K562 (cell line): ENCODE measurements around the gene XPNPEP1. TPM values are rescaled to one million over a fixed set of nuclear protein-coding genes. Genes with fewer than 3 reads are reported as not detected.

ENCODE experiments used
- ATAC-seq: fragments of 200-7000 bp; cut with Tn5 transposase; 3 replicates; pipeline ENCODE4 v1.9.1; 2020; ENCODE audit warnings: moderate library complexity
- BruUV-seq: library from RNA; stranded (reverse); fragments of 400-500 nt; replicated peaks from 2 replicates; lab custom pipeline; 2021; lab: Mats Ljungman, UMichigan
- CTCF ChIA-PET: fragments of 300-600 bp; formaldehyde crosslinking; extraction: SDS; loops from one replicate; lab custom pipeline; 2021; ENCODE audit warnings: low intra/inter-chr PET ratio; lab: Yijun Ruan, JAX
- POLR2A ChIA-PET: fragments of 300-600, 350-650 bp; sonication (Branson Sonifier 250); formaldehyde crosslinking; extraction: SDS; loops from one replicate; lab custom pipeline; 2021; ENCODE audit warnings: antibody characterized with exemption, inconsistent platforms; lab: Yijun Ruan, JAX
- DNase-seq, 4 experiments: peaks; one replicate each; pipeline versions ENCODE4 v3.0.0 to v3.0.0-alpha.2; 2011 to 2018; ENCODE audit warnings: low spot score in 3 of 4, mixed read lengths in 3 of 4; ENCODE audit errors: extremely low read depth in 1 of 4
- FAIRE-seq: peaks from 2 replicates; lab custom pipeline; 2011; peaks lifted over from hg19 to GRCh38; lab: Jason Lieb, UNC
- H2AFZ ChIP-seq: 2 replicates; pipeline ENCODE4 v1.6.0; 2011; ENCODE audit warnings: low read depth, low read length, control low read depth, inconsistent platforms
- H3K27ac ChIP-seq: fragments of 200-600 bp; 3 replicates; pipeline ENCODE4 v1.8.0; 2011; ENCODE audit warnings: low read depth, mild to moderate bottlenecking, control low read depth, inconsistent platforms, low read length, moderate library complexity, mixed read lengths; ENCODE audit errors: extremely low read depth
- H3K27me3 ChIP-seq, 2 experiments: fragments of 300-600 bp in 1 of 2; 2 replicates in 1 of 2; 3 replicates in 1 of 2; pipeline versions ENCODE4 v1.6.0 to v1.8.0; 2011; ENCODE audit warnings: inconsistent platforms in 2 of 2, low read length in 2 of 2, mild to moderate bottlenecking in 1 of 2, mixed read lengths in 1 of 2, moderate library complexity in 1 of 2; ENCODE audit not compliant: control insufficient read depth in 2 of 2, insufficient read depth in 2 of 2
- H3K36me3 ChIP-seq: fragments of 300-600 bp; 3 replicates; pipeline ENCODE4 v1.8.0; 2011; ENCODE audit warnings: mild to moderate bottlenecking, low read length, inconsistent platforms; ENCODE audit not compliant: control insufficient read depth, insufficient read depth
- H3K4me1 ChIP-seq, 2 experiments: fragments of 200-600 bp in 1 of 2; replicated peaks in 1 of 2; 2 replicates in 1 of 2; 3 replicates in 1 of 2; pipeline versions ENCODE4 v1.5.1 to v1.8.0; 2011; ENCODE audit warnings: inconsistent platforms in 2 of 2, low read length in 2 of 2, mild to moderate bottlenecking in 1 of 2, mixed read lengths in 1 of 2, moderate library complexity in 1 of 2; ENCODE audit not compliant: control insufficient read depth in 2 of 2, insufficient read depth in 2 of 2
- H3K4me2 ChIP-seq: 2 replicates; pipeline ENCODE4 v1.6.1; 2011; ENCODE audit warnings: low read length, control low read depth, inconsistent platforms, mixed read lengths; ENCODE audit not compliant: insufficient read depth
- H3K4me3 ChIP-seq: fragments of 200-600 bp; sonication (generic), shearing (Covaris generic); 2 replicates; pipeline ENCODE4 v1.5.1; 2016; ENCODE audit warnings: control low read depth, inconsistent platforms
- H3K79me2 ChIP-seq: fragments of 200-600 bp; 3 replicates; pipeline ENCODE4 v1.8.0; 2011; ENCODE audit warnings: low read length, inconsistent platforms; ENCODE audit not compliant: control insufficient read depth, insufficient read depth
- H3K9ac ChIP-seq, 2 experiments: 2 replicates each; pipeline versions ENCODE4 v1.6.0 to v1.6.1; 2011; ENCODE audit warnings: low read depth in 2 of 2, low read length in 2 of 2, control low read depth in 1 of 2, inconsistent platforms in 1 of 2, mild to moderate bottlenecking in 1 of 2, mixed read lengths in 1 of 2; ENCODE audit not compliant: insufficient read depth in 1 of 2
- H3K9me1 ChIP-seq: one replicate; pipeline ENCODE4 v1.6.0; 2011; ENCODE audit warnings: inconsistent platforms, mild to moderate bottlenecking, low read length, moderate library complexity; ENCODE audit not compliant: control insufficient read depth, insufficient read depth
- H3K9me3 ChIP-seq: replicated peaks from 2 replicates; pipeline ENCODE4 v1.5.1; 2011; ENCODE audit warnings: low read depth, low read length, inconsistent platforms; ENCODE audit not compliant: control insufficient read depth, insufficient read depth
- H4K20me1 ChIP-seq: replicated peaks from 2 replicates; pipeline ENCODE4 v1.6.1; 2011; ENCODE audit warnings: low read length, inconsistent platforms, mixed read lengths; ENCODE audit not compliant: control insufficient read depth, insufficient read depth
- CBFA2T2 ChIP-seq: fragments of 450-650 bp; conservative IDR thresholded peaks from 2 replicates; pipeline ENCODE4 v1.6.1; 2017; ENCODE audit warnings: mild to moderate bottlenecking
- CBX2 ChIP-seq: fragments of 200-600 bp; sonication (generic); IDR thresholded peaks from one replicate; pipeline ENCODE4 v1.6.1; 2012; ENCODE audit warnings: mild to moderate bottlenecking, low read length, inconsistent platforms; ENCODE audit not compliant: insufficient read depth, poor library complexity, severe bottlenecking
- CHD2 ChIP-seq: IDR thresholded peaks from 2 replicates; pipeline ENCODE4 v1.6.1; 2011; ENCODE audit warnings: low read depth, low read length
- FOXK2 ChIP-seq, 2 experiments: fragments of 450-650 bp; IDR thresholded peaks in 1 of 2; conservative IDR thresholded peaks in 1 of 2; 2 replicates each; pipeline ENCODE4 v1.6.1; 2016; ENCODE audit warnings: low read depth in 2 of 2, mild to moderate bottlenecking in 1 of 2
- HDAC6 ChIP-seq: IDR thresholded peaks from 2 replicates; pipeline ENCODE4 v1.6.1; 2012; ENCODE audit warnings: low read depth, mild to moderate bottlenecking, control low read depth, inconsistent platforms, low read length, moderate library complexity
- HINFP ChIP-seq: fragments of 450-650 bp; conservative IDR thresholded peaks from 2 replicates; pipeline ENCODE4 v1.6.1; 2016; ENCODE audit warnings: missing genetic modification characterization, low read depth, mild to moderate bottlenecking, control low read depth, missing compliant biosample characterization
- HMGXB4 ChIP-seq: sonication (generic); formaldehyde crosslinking; IDR thresholded peaks from 2 replicates; pipeline ENCODE4 v1.8.1; 2023; ENCODE audit warnings: mild to moderate bottlenecking, missing genetic modification reagents
- HSF4 ChIP-seq: fragments of 250-450 bp; sonication (Bioruptor Pico); IDR thresholded peaks from 2 replicates; pipeline ENCODE4 v2.1.2; 2022; ENCODE audit warnings: mild to moderate bottlenecking, moderate library complexity, borderline replicate concordance
- L3MBTL2 ChIP-seq: fragments of 450-650 bp; IDR thresholded peaks from 2 replicates; pipeline ENCODE4 v1.6.1; 2016; ENCODE audit warnings: mild to moderate bottlenecking, moderate library complexity
- MEF2A ChIP-seq: IDR thresholded peaks from 2 replicates; pipeline ENCODE4 v1.6.1; 2011; ENCODE audit warnings: low read depth, mild to moderate bottlenecking, low read length, moderate library complexity; ENCODE audit not compliant: control insufficient read depth
- MNT ChIP-seq, 2 experiments: fragments of 450-650 bp; conservative IDR thresholded peaks; 2 replicates each; pipeline ENCODE4 v1.6.1; 2017; ENCODE audit warnings: mild to moderate bottlenecking in 2 of 2, moderate library complexity in 2 of 2
- NELFE ChIP-seq: IDR thresholded peaks from 2 replicates; pipeline ENCODE4 v1.6.1; 2011; ENCODE audit warnings: mild to moderate bottlenecking; ENCODE audit not compliant: insufficient read depth, insufficient read length
- NR2C1 ChIP-seq, 2 experiments: fragments of 450-650 bp; IDR thresholded peaks; 2 replicates each; pipeline ENCODE4 v1.6.1; 2017; ENCODE audit warnings: mild to moderate bottlenecking in 2 of 2, antibody characterized with exemption in 1 of 2, inconsistent platforms in 1 of 2, missing compliant biosample characterization in 1 of 2, missing genetic modification characterization in 1 of 2
- POLR2H ChIP-seq: IDR thresholded peaks from 2 replicates; pipeline ENCODE4 v1.6.1; 2016; ENCODE audit warnings: missing genetic modification characterization, low read depth, mild to moderate bottlenecking, control low read depth, missing compliant biosample characterization, moderate library complexity
- TARDBP ChIP-seq: fragments of 450-650 bp; IDR thresholded peaks from 2 replicates; pipeline ENCODE4 v1.6.1; 2016
- TEAD2 ChIP-seq: fragments of 450-650 bp; IDR thresholded peaks from 2 replicates; pipeline ENCODE4 v1.6.1; 2016; ENCODE audit warnings: missing genetic modification characterization, control low read depth, missing compliant biosample characterization
- ZNF639 ChIP-seq, 2 experiments: fragments of 200-800 bp in 1 of 2; sonication (Bioruptor generic) in 1 of 2; sonication (generic) in 1 of 2; formaldehyde crosslinking in 1 of 2; IDR thresholded peaks in 1 of 2; conservative IDR thresholded peaks in 1 of 2; 2 replicates each; pipeline versions ENCODE4 v1.5.0 to v1.6.1; 2016 to 2020; ENCODE audit warnings: missing compliant biosample characterization in 1 of 2, missing genetic modification characterization in 1 of 2, missing genetic modification reagents in 1 of 2
- WGBS: fragments of 100-300 bp; shearing (Covaris generic); methylation state at CpG from one replicate; pipeline ENCODE4 v1.1.6; 2016; ENCODE audit warnings: low coverage, mixed read lengths; ENCODE audit not compliant: insufficient coverage; ENCODE audit errors: missing lambda C conversion rate; 5-methylcytosine and 5-hydroxymethylcytosine counted together
- in situ Hi-C: fragments of 300-500 bp; cut with MboI; formaldehyde crosslinking; loops from 4 replicates; pipeline ENCODE4 v1.15.0; 2018; ENCODE audit warnings: inconsistent platforms, mixed read lengths
- intact Hi-C: fragments of 100-400 bp; cut with micrococcal nuclease; formaldehyde crosslinking; loops from 2 replicates; pipeline ENCODE4 v1.14.2; 2022
- polyA plus RNA-seq, 8 experiments: library from polyadenylated mRNA; depleted of rRNA in 4 of 8; stranded (reverse) in 5 of 8; unstranded in 3 of 8; fragments of >200 nt; fragmentation: Nextera tagmentation in 2 of 8; fragmentation: Illumina TruSeq in 1 of 8; extraction: Ambion mirVana in 2 of 8; extraction: Trizol in 1 of 8; gene quantifications; 2 replicates each; pipeline versions ENCODE4 v1.2.1 to v1.2.3, GENCODE V29; 2011 to 2014; ENCODE audit warnings: inconsistent platforms in 1 of 8, missing spikeins in 1 of 8
- total RNA-seq, 7 experiments: library from RNA; depleted of rRNA in 6 of 7; stranded (reverse); fragments of >200 nt in 6 of 7; fragmentation: Illumina TruSeq in 2 of 7; extraction: Trizol in 2 of 7; gene quantifications; 2 replicates each; pipeline versions ENCODE4 v1.2.1 to v1.2.3, GENCODE V29; 2011 to 2021; ENCODE audit warnings: low replicate concordance in 1 of 7

Gene XPNPEP1
- total and polyA plus RNA-seq, 9 of the 15 experiments (the other 6 are each of a cell fraction or from before 2014, with no cell fraction given): 24.2 to 93.5 (median 40.1) TPM

- ATAC-seq (no peak), FAIRE-seq (no peak), DNase-seq (no peak)
- 0% methylated on average over 3 of the region's 3 CpGs for WGBS
- Histone ChIP-seq H3K27ac (no peak overlapping the region), H3K9me3 (no peaks in the 10 kb centered on the region), H3K9ac (no peak overlapping the region), H3K4me2 (no peak overlapping the region), H3K4me3 (no peak overlapping the region), H3K4me1 (no peaks in the 10 kb centered on the region), H3K27me3 (no peaks in the 10 kb centered on the region), H4K20me1 (no peaks in the 10 kb centered on the region), H3K9me1 (no peaks in the 10 kb centered on the region), H3K79me2 (no peaks in the 10 kb centered on the region), H2AFZ (no peak overlapping the region), H3K36me3 (no peaks in the 10 kb centered on the region)
- no peak for TF ChIP-seq L3MBTL2
- TF ChIP-seq HSF4 (CRISPR knock-in tag): no peak
- no peak for TF ChIP-seq TEAD2 (tag)
- no peak for TF ChIP-seq CBFA2T2
- no peak for TF ChIP-seq POLR2H (tag)
- TF ChIP-seq TARDBP: no peak
- no peak for TF ChIP-seq MEF2A
- TF ChIP-seq HDAC6: no peak
- no peak for TF ChIP-seq FOXK2 (conservative IDR thresholded peaks at IDR 0.05 in 1 of 2, IDR thresholded peaks at IDR 0.05 in 1 of 2; ENCODE audit: low read depth in 2 of 2)
- no peak for TF ChIP-seq MNT (conservative IDR thresholded peaks at IDR 0.05)
- no peak for TF ChIP-seq ZNF639 (CRISPR knock-in tag; conservative IDR thresholded peaks at IDR 0.05 in 1 of 2, IDR thresholded peaks at IDR 0.05 in 1 of 2)
- TF ChIP-seq HMGXB4 (CRISPR knock-in tag): no peak
- no peak for TF ChIP-seq NR2C1 (IDR thresholded peaks at IDR 0.05)
- TF ChIP-seq NR2C1 (tag; IDR thresholded peaks at IDR 0.05): no peak
- TF ChIP-seq HINFP (tag): no peak
- no peak for TF ChIP-seq CBX2
- no peak for TF ChIP-seq NELFE
- no peak for TF ChIP-seq CHD2
- ChIA-PET CTCF (no interaction called here), POLR2A (no interaction called here)
- intact Hi-C loops (no loop called here), in situ Hi-C loops (no loop called here)
- BruUV-seq: no TSS peak
These were observed 100.1 kb downstream of the XPNPEP1 start for GRCh38 chr10:109823196-109823595.
